HG03097 (cell line): Measurements from ENCODE around the gene PEX16.

Source experiments
- ATAC-seq: cut with Tn5 transposase; IDR thresholded peaks from one replicate; pipeline ENCODE4 v1.9.1; 2021; ENCODE audit not compliant: unreplicated experiment, low FRiP score

Gene PEX16

GRCh38 chr11:45931739-45932138, 14.1 kb upstream of the PEX16 start:
- no peak for ATAC-seq

GRCh38 chr11:45930951-45931570, 13.4 kb upstream of the PEX16 start:
- no peak for ATAC-seq

GRCh38 chr11:45930031-45930794, 12.5 kb upstream of the PEX16 start:
- ATAC-seq: peak; percentile 86

GRCh38 chr11:45929486-45930030, 11.9 kb upstream of the PEX16 start:
- peak; percentile 22 for ATAC-seq

GRCh38 chr11:45928535-45929215, 11.0 kb upstream of the PEX16 start:
- no peak for ATAC-seq

GRCh38 chr11:45927684-45928413, 10.2 kb upstream of the PEX16 start:
- no peak for ATAC-seq

GRCh38 chr11:45927332-45927683, 9.6 kb upstream of the PEX16 start:
- ATAC-seq: no peak

- no peak for ATAC-seq
Observed at GRCh38 chr11:45926536-45927331, 9.1 kb upstream of the PEX16 start.

- no peak for ATAC-seq
Observed at GRCh38 chr11:45926001-45926401, 8.3 kb upstream of the PEX16 start.

GRCh38 chr11:45925550-45925949, 7.9 kb upstream of the PEX16 start:
- no peak for ATAC-seq

- ATAC-seq: no peak
Observed at GRCh38 chr11:45924927-45925326, 7.2 kb upstream of the PEX16 start.

GRCh38 chr11:45924036-45924915, 6.6 kb upstream of the PEX16 start:
- ATAC-seq: no peak

GRCh38 chr11:45922425-45923082, 4.9 kb upstream of the PEX16 start, which contains the start of gene LARGE2:
TSS of gene LARGE2 (plus strand) at chr11:45922656. CDS start at chr11:45922883, 227 bp downstream.
- no peak for ATAC-seq

GRCh38 chr11:45921561-45922424, 4.1 kb upstream of the PEX16 start:
- ATAC-seq: no peak

- no peak for ATAC-seq
Observed at GRCh38 chr11:45920531-45921477, 3.1 kb upstream of the PEX16 start.

GRCh38 chr11:45919806-45920530, 2.3 kb upstream of the PEX16 start:
- ATAC-seq: no peak
